LNCaP clone FGC (cell line): ENCODE results near the gene PLA2G4B.
"Not testable (repeated sequence)": the region's sequence is repeated elsewhere in the genome, so short reads cannot be mapped to it uniquely, and the experiment has no call there.

ENCODE experiments used
- DNase-seq: peaks from one replicate; pipeline ENCODE4 v3.0.0-alpha.2; 2011; ENCODE audit warnings: low read depth
- H3K4me3 ChIP-seq: 2 replicates; pipeline ENCODE4 v1.5.1; 2011; ENCODE audit warnings: mild to moderate bottlenecking, low read depth, low read length, control low read depth
- TF ChIP-seq, protein P1 (sequence below): IDR thresholded peaks from 2 replicates; pipeline ENCODE4 v1.5.1; 2012; ENCODE audit warnings: mild to moderate bottlenecking; ENCODE audit not compliant: control insufficient read depth, insufficient read depth; ENCODE audit errors: extremely low read depth

The PLA2G4B gene

DNA sequence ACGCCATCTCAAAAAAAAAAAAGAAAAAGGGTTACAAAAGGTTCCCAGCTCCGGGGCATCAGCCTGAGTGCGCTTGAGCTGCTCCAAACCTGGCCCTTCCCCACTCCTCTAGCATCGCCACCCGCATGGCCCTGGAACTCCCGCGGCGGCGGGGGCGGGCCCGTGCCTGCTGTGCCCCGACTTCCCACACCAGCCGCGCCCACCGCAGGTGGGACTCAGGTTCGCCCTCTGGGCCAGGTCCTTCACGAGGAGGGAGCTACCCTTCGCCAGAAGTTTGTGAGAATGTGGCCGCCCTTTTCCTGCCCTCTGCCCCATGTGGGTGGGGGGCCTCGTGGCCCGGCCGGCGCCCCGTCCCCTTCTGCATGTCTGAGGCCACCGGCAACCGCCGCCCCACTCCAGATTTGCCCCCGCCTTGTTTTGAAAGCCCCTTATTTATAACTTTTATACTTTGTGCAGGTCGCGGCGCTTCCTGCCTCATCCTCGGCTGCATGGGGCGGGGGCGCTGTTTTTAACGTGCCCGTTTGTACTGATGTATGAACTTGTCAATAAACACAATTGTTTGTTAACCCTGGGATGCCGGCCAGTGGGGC lies 11.3 kb upstream of the PLA2G4B start:
- H3K4me3 ChIP-seq = peak overlapping the region; percentile 46
- DNase-seq = no peak
- TF ChIP-seq, protein P1, sequence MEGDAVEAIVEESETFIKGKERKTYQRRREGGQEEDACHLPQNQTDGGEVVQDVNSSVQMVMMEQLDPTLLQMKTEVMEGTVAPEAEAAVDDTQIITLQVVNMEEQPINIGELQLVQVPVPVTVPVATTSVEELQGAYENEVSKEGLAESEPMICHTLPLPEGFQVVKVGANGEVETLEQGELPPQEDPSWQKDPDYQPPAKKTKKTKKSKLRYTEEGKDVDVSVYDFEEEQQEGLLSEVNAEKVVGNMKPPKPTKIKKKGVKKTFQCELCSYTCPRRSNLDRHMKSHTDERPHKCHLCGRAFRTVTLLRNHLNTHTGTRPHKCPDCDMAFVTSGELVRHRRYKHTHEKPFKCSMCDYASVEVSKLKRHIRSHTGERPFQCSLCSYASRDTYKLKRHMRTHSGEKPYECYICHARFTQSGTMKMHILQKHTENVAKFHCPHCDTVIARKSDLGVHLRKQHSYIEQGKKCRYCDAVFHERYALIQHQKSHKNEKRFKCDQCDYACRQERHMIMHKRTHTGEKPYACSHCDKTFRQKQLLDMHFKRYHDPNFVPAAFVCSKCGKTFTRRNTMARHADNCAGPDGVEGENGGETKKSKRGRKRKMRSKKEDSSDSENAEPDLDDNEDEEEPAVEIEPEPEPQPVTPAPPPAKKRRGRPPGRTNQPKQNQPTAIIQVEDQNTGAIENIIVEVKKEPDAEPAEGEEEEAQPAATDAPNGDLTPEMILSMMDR = peak; percentile 33

DNA sequence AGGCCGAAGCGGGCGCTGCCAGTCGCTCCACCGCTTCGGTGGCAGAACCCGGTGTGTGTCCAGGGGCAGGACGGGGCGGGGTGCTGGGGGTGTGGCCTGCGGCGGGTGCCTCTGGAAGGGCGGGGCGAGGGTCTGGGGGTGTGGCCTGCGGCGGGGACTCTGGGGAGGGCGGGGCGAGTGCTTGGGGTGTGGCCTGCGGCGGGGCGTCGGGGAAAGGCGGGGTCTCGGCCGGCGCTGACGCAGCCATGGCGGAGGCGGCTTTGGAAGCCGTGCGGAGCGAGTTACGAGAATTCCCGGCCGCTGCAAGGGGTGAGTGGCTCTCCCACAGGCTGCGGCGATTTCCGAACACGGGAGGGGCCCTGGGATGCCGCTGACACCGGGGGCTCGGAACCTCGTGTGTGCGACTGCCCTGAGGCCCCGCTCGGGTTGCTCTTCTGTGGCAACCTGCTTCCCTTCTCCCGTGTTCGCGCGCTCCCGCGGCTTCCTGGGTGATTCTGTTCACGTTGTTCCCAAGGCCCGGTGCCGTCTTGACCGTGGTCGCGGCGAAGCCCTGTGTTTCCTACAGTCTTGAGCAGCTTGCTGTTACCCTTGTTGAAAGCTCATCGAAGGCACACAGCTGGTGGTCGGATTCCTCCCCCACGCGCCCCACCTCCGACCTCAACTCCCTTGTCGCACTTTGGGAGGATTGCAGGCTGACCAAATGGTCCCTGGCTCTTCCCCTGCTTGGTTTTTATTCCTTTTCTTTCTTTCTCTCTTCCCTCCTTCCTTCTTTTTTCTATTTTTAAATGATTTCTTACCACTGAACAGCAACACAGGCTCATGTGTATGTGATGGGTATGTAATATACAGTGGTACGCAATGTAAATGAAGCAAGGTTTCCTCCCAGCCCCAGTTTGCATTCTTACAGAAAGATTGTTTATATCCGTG lies 10.5 kb upstream of the PLA2G4B start, which contains the start of gene JMJD7:
Gene JMJD7 (plus strand): TSS at position 213 of the 927 bp plus-strand sequence. CDS start 33 bp downstream, at position 246.
- peak; percentile 82 for DNase-seq
- TF ChIP-seq, protein P1 = no peak
- peak within 1 kb of the TSS; percentile 67 for H3K4me3 ChIP-seq

DNA sequence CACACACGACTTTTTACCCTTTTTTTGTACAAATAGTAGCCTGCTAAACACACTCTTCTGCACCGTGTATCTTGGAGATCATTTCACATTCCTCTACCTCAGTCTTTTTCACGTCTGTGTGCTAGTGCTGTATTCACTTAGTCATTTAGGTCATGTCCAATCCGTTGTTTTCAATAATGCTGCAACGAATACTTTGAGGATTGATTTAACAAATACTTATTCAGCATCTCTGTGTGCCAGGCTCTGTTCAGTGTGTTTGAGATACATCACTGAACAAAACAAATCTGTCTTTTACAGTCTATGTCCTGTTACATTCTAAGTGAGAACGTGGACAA lies 9.9 kb upstream of the PLA2G4B start:
- peak overlapping the region; percentile 67 for H3K4me3 ChIP-seq

DNA sequence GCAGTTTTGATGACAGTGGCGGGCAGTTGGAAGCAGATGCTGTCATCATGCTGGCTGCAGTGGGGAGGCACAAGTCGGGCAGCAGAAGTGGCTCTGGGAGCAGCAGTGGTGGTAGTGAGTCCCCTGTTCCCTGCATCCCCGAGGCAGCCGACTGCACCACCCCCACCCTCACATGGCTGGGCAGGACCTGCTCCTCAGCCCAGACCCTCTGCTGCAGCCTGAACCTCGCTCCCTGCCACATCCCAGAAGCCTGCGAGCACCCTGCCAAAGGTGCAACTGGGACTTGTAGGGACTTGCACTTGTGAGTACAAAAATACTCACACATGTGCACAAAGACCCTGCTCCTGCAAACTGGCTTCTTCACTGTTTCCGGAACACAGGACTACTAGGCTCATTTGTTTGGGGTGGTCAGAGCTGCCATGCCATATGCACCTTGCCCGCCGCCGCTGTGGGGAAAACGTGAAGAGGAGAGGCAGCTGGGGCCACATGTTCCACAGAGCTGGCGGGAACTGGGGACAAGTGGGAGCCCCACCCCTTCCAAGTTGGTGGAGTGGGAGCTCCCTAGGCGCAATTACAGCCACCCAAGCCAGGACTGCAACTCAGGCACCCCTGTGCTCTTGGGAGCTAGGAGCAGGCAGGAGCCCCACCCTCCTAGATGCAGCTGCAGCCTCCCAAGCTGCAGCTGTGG lies 8.5 kb upstream of the PLA2G4B start:
- TF ChIP-seq, protein P1 = no peak
- H3K4me3 ChIP-seq = no peak overlapping the region
- no peak for DNase-seq

More for the DNA sequence above, 9.9 kb upstream of the PLA2G4B start:
- DNase-seq = no peak
- TF ChIP-seq, protein P1 = no peak

DNA sequence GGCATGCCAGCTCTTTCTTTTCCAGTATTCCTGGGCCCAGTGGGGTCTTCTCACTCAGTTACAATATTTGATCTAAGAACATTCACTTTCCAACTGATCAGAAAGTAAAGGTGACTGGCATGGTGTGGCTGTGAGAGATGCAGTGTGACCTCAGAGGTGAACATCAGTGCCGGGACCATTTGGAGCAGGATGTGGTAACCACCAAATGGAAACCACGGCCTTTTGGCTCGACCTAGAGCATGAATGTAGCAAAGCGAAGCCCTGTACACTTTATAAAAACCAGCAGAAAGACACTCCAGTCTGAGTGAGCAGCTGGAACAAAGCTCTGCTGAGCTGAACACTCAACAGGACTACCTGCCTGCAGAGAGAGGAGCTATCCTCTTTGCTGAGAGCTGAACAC lies 7.4 kb upstream of the PLA2G4B start:
- not testable (repeated sequence) for DNase-seq, H3K4me3 ChIP-seq

DNA sequence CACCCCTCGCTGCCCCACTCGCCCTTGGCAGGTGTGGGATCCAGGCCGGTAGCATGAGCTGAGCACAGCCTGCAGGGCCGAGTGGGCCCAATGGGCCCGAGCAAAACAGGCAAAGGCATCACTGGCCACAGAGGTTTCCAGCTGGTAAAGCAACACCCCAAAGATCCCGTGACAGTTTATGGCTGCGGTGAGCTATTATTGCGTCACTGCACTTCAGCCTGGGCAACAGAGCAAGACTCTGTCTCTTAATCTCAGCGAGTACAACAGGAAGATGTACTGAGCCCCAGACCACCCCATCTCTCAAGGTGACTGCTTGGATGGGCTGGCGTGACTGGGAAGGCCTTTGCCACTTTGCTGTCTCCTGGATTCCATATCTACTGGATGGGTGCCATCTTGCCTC lies 6.4 kb upstream of the PLA2G4B start:
- TF ChIP-seq, protein P1 = no peak
- H3K4me3 ChIP-seq = no peak overlapping the region
- no peak for DNase-seq

DNA sequence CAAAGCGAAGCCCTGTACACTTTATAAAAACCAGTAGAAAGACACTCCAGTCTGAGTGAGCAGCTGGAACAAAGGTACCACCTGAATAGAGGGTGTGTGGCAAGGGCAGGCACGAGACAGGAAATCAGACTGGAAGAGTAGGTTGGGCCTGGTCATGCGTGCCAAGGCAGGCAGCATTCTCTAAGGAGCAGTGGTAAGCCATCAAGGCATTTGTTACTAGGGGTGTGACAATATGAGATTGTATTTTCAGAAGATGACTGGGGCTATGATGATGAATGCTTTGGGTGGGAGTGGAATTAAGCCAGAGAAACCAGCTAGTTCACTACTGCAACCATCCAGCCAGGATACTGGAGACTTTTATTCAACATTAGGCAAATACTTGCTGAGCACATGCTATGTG lies 5.8 kb upstream of the PLA2G4B start:
- TF ChIP-seq, protein P1 = no peak
- DNase-seq = no peak
- no peak overlapping the region for H3K4me3 ChIP-seq
